GM19238 (cell line): ENCODE results near the gene PELI1.
"Not testable (repeated sequence)": the region's sequence is repeated elsewhere in the genome, so short reads cannot be mapped to it uniquely, and the experiment has no call there.

ENCODE experiments used
- DNase-seq: peaks from one replicate; pipeline ENCODE4 v3.0.0; 2011; ENCODE audit warnings: low spot score; ENCODE audit not compliant: insufficient read length

PELI1 gene

GRCh38 chr2:64123740-64124139 lies 20.5 kb downstream of the PELI1 start:
- DNase-seq = no peak

GRCh38 chr2:64122358-64122757 lies 21.9 kb downstream of the PELI1 start:
- no peak for DNase-seq

- no peak for DNase-seq
These were observed 23.3 kb downstream of the PELI1 start for GRCh38 chr2:64120928-64121327.

- no peak for DNase-seq
These were observed 24.2 kb downstream of the PELI1 start for GRCh38 chr2:64120008-64120407.

GRCh38 chr2:64119369-64119768 lies 24.9 kb downstream of the PELI1 start:
- DNase-seq = no peak

- DNase-seq = no peak
These were observed 28.2 kb downstream of the PELI1 start for GRCh38 chr2:64115808-64116598.

GRCh38 chr2:64114912-64115277 lies 29.3 kb downstream of the PELI1 start:
- DNase-seq = no peak

GRCh38 chr2:64114063-64114911 lies 29.9 kb downstream of the PELI1 start:
- no peak for DNase-seq

GRCh38 chr2:64112016-64112415 lies 32.2 kb downstream of the PELI1 start:
- no peak for DNase-seq

GRCh38 chr2:64111426-64111825 lies 32.8 kb downstream of the PELI1 start:
- no peak for DNase-seq

GRCh38 chr2:64108666-64109241 lies 35.5 kb downstream of the PELI1 start:
- DNase-seq = no peak

GRCh38 chr2:64106481-64106880 lies 37.7 kb downstream of the PELI1 start:
- DNase-seq = no peak

- no peak for DNase-seq
These were observed 38.4 kb downstream of the PELI1 start for GRCh38 chr2:64105670-64106461.

- DNase-seq = no peak
These were observed 39.3 kb downstream of the PELI1 start for GRCh38 chr2:64104933-64105332.

- DNase-seq = not testable (repeated sequence)
These were observed 41.5 kb downstream of the PELI1 start for GRCh38 chr2:64102736-64103135.

- no peak for DNase-seq
These were observed 43.1 kb downstream of the PELI1 start for GRCh38 chr2:64101141-64101591.

GRCh38 chr2:64100584-64100983 lies 43.6 kb downstream of the PELI1 start:
- DNase-seq = not testable (repeated sequence)

- DNase-seq = no peak
These were observed 49.4 kb downstream of the PELI1 start for GRCh38 chr2:64094663-64095382.

GRCh38 chr2:64093341-64093740 lies 50.9 kb downstream of the PELI1 start:
- DNase-seq = no peak

GRCh38 chr2:64092502-64092901 lies 51.7 kb downstream of the PELI1 start:
- no peak for DNase-seq

- no peak for DNase-seq
These were observed 54.0 kb downstream of the PELI1 start for GRCh38 chr2:64090264-64090663.
